ENCODE data around the gene COMP.
"Not testable (repeated sequence)": the region's sequence is repeated elsewhere in the genome, so short reads cannot be mapped to it uniquely, and the experiment has no call there.

Gene COMP

DNA sequence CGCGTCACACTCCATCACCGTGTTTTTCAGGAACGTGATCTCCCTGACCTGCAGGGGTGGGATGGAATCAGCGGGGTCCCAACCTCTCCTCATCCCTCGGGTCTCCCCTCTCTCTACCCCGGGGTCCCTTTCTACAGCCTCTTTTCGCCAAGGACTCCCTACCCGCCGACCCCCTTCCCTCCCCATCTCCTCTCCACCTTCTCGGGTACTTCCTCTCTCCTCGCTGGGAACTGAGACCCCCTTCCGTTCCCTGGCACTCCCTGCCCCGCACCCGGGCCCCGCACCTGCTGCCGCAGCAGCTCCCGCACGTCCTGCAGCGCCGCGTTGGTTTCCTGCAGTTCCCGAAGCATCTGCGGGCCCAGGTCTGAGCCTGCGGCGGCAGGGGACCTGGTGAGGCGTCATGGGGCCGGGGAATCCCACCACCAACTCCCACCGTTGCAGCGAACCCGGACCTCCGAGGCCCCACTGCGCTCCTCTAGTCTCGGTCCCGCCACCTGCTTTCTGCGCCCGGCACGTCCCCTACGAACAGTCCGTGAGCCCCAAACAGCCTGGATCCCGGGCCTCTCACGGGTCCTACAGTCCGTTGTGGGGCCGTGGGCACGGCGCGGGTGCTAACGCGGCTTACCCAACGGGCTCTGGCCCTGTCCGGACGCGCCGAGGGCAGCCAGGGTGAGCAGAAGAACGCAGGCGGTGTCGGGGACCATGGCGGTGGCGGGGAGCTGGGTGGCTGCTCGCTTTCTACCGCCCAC lies at the start of gene COMP:
COMP (minus strand) TSS at position 740 of the 749 bp plus-strand sequence; CDS start at position 704, 36 bp downstream.
- DNase-seq: peak in 1 of 2 experiments; percentile 23

GRCh38 chr19:18840288-18841267 lies 49.5 kb upstream of the COMP start:
- no peak for DNase-seq

- DNase-seq: no peak
Measured at GRCh38 chr19:18839465-18840287, 48.6 kb upstream of the COMP start.

- no peak for DNase-seq
Measured at GRCh38 chr19:18834644-18834984, 43.5 kb upstream of the COMP start.

GRCh38 chr19:18833849-18834643 lies 42.9 kb upstream of the COMP start:
- DNase-seq: no peak

DNA sequence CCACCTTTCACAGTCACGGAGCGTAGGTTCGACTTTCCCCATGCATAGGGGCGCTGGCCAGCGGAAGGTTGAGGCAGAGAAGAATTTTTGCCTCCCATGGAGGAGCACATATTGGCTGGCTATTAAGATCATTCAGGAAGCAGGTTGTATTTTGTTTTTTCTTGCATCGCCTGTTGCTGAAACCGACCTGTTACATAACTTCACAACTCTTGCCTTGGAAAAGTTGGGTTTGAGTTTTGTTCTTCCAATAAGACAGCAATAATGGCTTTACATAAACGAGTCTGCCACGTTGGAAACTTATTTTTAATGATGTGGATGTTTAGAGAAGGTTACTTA lies 42.0 kb upstream of the COMP start:
- no peak for DNase-seq

DNA sequence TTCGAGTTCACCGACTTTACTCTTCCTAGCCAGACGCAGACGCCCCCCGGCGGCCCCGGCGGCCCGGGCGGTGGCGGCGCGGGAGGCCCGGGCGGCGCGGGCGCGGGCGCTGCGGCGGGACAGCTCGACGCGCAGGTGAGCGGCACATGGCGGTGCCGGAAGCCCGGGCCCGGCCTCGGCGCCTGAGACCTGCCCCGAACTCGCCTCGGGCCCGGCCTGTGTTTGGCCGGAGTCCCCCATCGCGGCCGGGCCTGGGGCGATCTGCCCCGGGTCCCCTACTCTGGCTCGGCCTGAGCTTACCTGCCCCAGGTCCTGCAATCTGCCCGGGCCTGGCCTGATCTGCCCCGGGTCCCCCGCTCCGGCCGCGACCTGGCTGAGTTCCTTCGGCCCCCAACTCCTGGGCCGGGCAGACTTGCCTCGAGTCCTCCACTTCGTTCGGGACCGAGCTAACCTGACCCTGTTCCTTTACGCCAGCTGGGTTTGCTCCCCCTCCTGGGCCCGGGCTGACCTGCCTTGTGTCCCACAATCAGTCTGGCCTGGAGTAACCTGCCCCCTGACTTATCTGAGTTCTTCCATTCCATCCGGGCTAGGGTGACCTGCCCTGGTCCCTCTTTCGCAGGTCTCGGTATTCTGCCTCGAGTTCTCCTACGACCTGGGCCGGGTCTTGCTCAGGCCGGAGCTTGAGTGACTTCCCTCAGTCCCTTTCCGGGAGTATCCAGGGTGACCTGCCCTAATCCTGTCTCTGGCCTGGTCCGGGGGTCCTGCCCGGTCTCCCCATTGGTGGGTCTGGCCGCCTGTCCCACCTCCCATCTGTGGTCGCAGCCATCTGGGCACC lies 41.4 kb upstream of the COMP start:
- peak in 1 of 2 experiments; percentile 23 for DNase-seq

DNA sequence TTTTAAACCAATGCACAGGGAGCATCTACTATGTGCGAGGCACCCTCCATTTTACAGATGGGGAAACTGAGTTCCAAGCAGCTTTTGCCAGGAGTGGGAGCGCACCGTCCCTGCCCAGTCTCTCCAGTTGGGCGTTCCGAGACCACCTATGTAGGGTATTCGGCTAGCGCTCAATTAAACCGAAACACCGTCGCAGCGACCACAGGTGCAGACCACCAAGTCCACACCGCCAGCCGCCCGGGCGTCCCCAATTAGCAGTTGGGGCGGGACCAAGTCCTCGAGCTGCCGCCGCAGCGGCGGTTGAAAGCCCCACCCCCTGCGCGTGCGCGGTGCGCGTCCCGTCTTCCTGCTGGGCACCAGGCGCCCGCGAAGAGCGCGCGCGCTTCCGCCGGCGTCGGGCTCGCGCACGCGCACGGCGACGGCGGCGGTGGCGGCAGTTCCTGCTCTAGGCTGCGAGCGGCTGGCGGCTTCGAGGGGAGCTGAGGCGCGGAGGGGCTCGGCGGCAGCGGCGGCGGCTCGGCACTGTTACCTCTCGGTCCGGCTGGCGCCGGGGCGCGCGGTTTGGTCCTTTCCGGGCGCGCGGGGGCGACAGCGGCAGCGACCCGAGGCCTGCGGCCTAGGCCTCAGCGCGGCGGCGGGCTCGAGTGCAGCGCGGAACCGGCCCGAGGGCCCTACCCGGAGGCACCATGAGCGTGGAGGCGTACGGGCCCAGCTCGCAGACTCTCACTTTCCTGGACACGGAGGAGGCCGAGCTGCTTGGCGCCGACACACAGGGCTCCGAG lies 40.6 kb upstream of the COMP start, which contains the start of gene UPF1:
UPF1 (plus strand) TSS at position 436 of the 782 bp plus-strand sequence; CDS start at position 687, 251 bp downstream.
- peak; percentile 87 to 97 for DNase-seq

GRCh38 chr19:18830488-18830887 lies 39.4 kb upstream of the COMP start:
- DNase-seq: no peak

GRCh38 chr19:18828786-18829185 lies 37.7 kb upstream of the COMP start:
- no peak for DNase-seq

- no peak for DNase-seq
Measured at GRCh38 chr19:18817574-18817973, 26.5 kb upstream of the COMP start.

DNA sequence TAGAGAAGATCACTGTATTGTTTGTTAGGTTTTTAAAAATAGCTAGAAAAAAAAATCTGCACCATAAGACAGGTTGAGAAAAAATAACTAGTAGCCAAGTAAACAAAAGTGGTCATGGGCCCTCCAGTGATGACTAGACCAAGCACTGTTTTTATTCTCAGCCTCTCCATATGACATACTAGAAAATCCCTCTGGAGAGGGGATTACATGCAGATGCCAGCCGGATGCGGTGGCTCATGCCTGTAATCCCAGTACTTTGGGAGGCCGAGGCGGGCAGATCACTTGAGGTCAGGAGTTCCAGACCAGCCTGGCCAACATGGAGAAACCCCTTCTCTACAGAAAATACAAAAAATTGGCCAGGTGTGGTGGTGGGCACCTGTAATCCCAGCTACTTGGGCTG lies 25.5 kb upstream of the COMP start:
- peak; percentile 49 to 85 for DNase-seq

GRCh38 chr19:18815673-18816072 lies 24.6 kb upstream of the COMP start:
- DNase-seq: no peak

GRCh38 chr19:18814063-18814462 lies 23.0 kb upstream of the COMP start:
- peak in 1 of 2 experiments; percentile 42 for DNase-seq

GRCh38 chr19:18811638-18812037 lies 20.5 kb upstream of the COMP start:
- DNase-seq: not testable (repeated sequence)

DNA sequence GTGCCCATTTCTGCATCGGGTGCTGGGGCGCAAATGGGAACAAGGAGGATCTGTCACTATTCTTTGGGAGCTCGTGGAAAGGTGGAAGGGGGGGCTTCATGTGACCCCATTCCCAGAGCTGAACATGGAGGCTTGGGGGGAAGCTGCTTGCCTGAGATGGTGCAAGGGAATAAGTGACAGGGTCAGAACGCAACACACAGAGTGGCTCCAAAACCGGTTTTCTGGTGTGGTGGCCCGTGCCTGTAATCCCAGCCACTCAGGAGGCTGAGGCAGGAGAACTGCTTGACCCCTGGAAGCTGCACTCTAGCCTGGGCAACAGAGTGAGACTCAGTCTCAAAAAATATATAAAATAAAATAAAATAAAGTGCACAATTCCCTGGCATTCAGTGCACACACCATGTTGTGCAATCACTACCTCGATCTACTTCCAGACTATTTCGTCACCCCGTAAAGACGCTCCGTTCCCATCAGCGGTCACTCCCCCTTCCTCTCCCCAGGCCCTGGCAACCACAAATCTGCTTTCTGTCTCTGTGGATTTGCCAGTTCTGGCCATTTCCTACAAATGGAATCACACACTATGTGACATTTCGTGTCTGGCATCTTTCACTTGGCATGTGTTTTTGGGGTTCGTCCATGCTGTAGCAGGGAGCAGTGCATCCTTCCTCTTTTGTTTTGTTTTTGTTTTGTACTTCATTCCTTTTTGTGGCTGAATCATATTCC lies 18.2 kb upstream of the COMP start:
- DNase-seq: no peak

DNA sequence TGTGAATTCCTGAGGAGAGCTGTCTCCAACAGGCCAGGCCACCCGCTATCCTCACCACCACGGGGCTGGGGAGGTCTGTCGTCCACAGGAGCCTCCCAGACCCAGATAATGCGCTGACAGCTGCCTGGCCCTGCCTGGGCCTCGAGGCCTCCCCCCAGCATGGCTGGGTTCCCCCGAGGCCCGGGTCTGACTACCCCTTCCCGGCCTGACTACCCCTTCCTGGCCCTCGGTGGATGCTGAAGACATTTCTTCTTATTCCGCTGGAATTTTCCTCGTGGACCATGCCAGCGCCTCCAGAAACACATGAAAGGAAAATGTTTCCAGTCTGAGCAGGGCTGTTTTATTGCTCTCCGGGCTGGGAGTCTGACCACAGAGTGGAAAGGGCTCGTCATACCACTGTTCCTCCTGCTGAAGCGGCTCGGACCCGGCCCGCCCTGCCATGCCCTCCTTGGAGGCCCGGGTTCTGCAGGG lies 16.8 kb upstream of the COMP start:
- DNase-seq: no peak

DNA sequence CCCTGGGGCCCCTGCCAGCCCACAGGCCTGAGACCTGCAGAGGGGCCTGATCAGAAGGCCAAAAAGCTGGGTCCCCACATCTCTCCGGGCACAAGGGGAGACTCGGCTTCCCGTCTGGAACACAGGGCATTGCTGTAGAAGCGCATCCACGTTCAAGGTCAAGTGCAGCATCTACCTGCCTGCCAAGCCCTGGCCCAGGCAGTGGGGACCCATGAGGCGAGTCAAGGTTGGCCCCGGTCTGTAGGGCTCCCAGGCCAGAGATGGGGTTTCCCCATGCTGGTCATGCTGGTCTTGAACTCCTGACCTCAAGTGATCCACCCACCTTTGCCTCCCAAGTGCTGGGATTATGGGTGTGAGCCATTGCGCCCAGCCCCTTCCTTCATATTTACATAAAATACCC lies 13.5 kb upstream of the COMP start:
- no peak for DNase-seq

- no peak for DNase-seq
Measured at GRCh38 chr19:18804139-18804601, 13.1 kb upstream of the COMP start.

Measured in NCI-H524 (cell line).